Choroid plexus epithelial cell (primary cell): Measurements from ENCODE around the gene NAP1L1.

ENCODE experiments used
- DNase-seq: peaks from one replicate; pipeline ENCODE4 v3.0.0-alpha.2; 2010; ENCODE audit warnings: low read depth
- H3K4me3 ChIP-seq: 2 replicates; pipeline ENCODE4 v1.5.1; 2011; ENCODE audit warnings: low read depth, mild to moderate bottlenecking, control low read depth, low read length, moderate library complexity
- TF ChIP-seq, protein P1 (sequence below): conservative IDR thresholded peaks from 2 replicates; pipeline ENCODE4 v1.5.1; 2011; ENCODE audit warnings: low read depth, mild to moderate bottlenecking, control low read depth, inconsistent platforms, low read length, moderate library complexity

NAP1L1 gene

DNA sequence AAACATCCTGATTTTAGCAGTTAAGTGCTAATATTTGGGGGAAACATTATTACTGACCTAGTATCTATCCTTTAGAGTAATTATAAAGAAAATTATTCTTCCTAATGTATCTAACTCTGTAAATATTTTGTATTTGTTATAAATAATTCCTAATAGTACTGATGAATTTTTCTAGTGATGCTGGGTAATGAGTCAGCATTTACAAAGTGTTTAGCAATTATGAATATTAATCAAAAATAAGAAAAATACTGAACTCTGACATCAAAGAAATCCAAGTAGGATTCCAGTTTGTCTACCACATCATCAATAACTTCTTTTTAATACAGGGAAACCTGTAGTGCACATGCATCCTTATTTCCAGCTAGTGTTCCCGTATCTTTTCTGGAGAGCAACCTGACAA, 9.0 kb downstream of the NAP1L1 start:
- H3K4me3 ChIP-seq = no peak overlapping the region
- TF ChIP-seq, protein P1, sequence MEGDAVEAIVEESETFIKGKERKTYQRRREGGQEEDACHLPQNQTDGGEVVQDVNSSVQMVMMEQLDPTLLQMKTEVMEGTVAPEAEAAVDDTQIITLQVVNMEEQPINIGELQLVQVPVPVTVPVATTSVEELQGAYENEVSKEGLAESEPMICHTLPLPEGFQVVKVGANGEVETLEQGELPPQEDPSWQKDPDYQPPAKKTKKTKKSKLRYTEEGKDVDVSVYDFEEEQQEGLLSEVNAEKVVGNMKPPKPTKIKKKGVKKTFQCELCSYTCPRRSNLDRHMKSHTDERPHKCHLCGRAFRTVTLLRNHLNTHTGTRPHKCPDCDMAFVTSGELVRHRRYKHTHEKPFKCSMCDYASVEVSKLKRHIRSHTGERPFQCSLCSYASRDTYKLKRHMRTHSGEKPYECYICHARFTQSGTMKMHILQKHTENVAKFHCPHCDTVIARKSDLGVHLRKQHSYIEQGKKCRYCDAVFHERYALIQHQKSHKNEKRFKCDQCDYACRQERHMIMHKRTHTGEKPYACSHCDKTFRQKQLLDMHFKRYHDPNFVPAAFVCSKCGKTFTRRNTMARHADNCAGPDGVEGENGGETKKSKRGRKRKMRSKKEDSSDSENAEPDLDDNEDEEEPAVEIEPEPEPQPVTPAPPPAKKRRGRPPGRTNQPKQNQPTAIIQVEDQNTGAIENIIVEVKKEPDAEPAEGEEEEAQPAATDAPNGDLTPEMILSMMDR = no peak
- DNase-seq = no peak

DNA sequence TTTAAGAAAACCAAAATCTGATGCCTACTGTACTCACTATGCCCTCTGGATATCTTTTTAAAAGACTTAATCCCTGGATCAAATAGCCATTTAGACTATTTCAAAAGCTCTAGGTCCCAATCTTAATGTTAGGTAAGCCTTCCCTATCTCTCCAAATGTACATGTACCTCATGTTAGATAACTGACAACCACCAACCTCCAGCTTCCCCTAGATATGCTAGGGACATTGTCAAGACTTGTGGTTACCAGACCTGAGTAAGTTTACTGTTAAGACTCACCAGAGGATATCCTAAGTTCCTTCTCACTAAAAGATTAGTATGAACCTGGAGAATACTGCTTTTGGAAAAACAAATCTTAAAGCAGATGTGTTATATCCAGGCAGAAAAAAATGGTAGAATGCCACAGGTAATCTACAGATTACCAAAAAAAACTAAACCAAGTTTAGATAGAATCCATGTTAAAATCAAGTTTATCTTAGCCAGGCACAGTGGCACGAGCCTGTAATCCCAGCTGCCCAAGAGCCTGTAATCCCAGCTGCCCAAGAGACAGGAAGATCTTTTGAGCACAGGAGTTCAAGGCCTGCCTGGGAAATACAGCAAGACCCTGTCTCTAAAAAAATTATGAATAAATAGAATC, 9.7 kb downstream of the NAP1L1 start:
- no peak overlapping the region for H3K4me3 ChIP-seq
- TF ChIP-seq, protein P1 = no peak
- no peak for DNase-seq

DNA sequence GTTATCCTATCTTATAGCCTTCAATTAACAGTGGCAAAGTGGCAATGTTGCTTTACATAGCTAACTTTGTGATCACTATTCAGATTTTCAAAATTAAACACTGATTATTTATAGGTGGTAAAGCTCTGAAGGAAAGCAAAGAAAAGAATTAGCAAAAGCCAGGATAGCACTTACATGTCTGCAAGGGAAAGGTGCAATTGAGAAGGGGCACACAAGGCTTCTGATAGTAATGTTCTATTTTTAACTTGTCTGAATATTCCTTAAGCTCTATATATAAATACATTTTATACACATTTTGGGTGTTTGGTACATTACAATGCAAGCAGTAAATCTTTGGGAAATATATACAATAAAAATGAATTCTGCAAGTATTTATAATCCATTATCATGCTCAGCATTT, 10.9 kb downstream of the NAP1L1 start:
- no peak for DNase-seq
- H3K4me3 ChIP-seq = no peak overlapping the region
- TF ChIP-seq, protein P1 = no peak

DNA sequence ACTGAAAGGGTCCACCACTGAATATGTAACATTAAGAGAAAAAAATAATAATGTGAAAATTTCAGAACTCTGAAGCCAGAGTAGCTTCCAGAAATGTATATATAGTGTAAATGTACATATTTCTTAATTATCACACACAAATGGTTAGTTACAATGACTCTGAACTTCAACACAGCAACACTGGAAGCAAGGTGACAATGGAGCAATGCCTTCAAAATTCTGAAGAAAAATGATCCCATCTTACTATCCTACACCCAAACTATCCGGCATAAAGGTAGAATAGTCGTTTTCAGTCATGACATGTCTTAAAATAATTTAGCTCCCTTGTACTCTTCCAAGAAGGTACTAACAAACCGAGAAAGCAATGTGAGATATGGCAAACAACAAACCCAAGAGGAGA, 11.9 kb downstream of the NAP1L1 start:
- no peak overlapping the region for H3K4me3 ChIP-seq
- DNase-seq = no peak
- TF ChIP-seq, protein P1 = no peak

DNA sequence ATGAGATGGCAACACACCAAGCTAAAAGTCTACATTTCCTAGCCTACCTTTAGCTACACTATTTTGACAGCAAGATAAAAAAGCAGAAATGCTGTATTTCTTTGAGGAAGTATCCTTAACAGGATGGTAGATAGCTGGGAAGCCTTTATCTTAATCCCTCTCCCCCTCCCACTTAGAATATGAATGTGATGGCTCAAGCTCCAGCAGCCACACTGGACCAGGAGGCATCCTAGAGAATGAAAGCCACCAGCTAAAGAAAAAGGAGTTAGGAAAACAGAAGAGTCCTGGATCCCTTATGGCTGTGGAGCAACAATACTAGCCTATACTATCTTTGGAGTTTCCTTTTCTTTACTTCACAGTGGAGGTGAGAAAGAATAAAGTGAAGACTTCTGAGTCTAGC, 15.1 kb downstream of the NAP1L1 start:
- no peak overlapping the region for H3K4me3 ChIP-seq
- DNase-seq = no peak
- TF ChIP-seq, protein P1 = no peak

DNA sequence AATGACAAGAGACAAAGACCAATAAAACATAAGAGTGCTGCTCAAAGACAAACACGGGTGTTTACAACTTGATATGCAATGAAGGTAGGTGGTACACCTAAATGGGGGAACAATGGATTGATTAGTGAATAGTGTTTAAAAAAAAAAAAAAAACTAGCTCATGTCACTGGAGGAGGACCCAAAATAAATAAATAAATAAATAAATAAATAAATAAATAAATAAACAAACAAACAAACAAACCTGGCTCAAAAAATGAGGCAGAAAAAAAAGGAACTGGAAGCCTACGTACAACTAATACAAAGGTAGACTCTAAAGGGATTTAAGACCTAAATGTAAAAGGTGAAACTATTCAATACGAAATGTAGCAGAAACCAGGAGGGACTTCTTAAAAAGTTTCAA, 18.6 kb downstream of the NAP1L1 start:
- TF ChIP-seq, protein P1 = no peak
- H3K4me3 ChIP-seq = no peak overlapping the region
- no peak for DNase-seq

DNA sequence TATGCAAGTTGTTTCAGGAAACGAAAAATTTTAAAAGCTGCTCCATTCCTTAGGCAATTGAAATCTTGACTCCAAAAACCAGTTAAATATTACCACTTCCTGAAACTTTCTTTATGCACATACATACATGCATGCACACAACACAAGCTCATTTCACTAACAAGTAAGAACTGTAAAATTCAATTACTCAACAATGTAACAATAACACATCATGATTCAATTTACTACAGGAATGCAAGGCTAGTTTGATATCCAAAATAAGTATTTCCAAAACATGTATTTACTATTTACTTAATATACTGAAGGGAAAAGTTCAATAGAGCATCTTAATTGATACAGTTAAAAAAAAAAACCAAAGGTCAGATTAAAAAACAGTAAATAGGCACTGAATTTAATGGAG, 19.6 kb downstream of the NAP1L1 start:
- no peak for DNase-seq
- TF ChIP-seq, protein P1 = no peak
- no peak overlapping the region for H3K4me3 ChIP-seq
